ENCODE results near the gene DDRGK1.

DNA sequence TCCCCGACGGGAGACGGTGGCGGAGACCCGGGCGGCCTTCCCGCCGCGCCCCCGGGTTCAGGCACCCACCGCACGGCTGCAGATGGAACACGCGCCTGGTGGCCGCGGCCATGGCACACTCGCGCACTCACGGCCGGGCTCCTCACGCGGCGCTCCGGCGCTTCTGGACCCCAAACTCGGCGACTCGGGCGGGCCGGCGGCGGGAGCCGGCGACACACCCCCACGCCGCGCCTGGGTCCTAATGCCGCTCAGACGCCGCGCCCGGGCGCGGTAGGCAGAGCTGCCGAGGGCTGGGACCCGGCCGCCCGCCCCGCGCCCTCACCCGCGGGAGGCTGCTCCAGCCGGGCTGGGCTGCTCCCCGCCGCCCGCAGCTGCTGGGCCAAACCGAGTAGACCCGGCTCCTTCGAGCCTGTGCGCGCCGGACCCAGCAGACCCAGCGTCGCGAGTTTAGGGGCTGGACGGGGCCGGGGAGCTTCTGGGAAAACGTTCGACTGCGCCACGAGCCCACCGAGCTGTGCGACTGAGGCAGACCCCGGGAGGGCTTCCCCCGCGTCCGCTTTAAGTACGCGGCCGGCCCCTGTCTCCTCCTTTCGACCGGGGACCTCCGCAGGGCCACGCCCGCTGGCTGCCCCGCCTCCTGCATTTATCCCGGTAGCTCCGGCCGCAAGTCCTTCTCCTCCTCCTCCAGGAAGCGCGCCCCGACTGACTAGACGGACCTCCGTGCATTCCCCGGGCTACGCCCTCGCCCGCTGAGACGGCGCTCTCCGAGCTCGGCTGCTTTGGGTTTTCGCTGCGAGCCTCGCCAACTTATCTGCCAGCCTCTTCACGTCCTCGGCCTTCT is 34.8 kb upstream of the DDRGK1 start, which contains the start of gene SLC4A11:
- TF ChIP-seq POLR2AphosphoS5 (IDR thresholded peaks at IDR 0.05; ENCODE audit: low read depth, low read length), result no peak
- TF ChIP-seq, protein P1, sequence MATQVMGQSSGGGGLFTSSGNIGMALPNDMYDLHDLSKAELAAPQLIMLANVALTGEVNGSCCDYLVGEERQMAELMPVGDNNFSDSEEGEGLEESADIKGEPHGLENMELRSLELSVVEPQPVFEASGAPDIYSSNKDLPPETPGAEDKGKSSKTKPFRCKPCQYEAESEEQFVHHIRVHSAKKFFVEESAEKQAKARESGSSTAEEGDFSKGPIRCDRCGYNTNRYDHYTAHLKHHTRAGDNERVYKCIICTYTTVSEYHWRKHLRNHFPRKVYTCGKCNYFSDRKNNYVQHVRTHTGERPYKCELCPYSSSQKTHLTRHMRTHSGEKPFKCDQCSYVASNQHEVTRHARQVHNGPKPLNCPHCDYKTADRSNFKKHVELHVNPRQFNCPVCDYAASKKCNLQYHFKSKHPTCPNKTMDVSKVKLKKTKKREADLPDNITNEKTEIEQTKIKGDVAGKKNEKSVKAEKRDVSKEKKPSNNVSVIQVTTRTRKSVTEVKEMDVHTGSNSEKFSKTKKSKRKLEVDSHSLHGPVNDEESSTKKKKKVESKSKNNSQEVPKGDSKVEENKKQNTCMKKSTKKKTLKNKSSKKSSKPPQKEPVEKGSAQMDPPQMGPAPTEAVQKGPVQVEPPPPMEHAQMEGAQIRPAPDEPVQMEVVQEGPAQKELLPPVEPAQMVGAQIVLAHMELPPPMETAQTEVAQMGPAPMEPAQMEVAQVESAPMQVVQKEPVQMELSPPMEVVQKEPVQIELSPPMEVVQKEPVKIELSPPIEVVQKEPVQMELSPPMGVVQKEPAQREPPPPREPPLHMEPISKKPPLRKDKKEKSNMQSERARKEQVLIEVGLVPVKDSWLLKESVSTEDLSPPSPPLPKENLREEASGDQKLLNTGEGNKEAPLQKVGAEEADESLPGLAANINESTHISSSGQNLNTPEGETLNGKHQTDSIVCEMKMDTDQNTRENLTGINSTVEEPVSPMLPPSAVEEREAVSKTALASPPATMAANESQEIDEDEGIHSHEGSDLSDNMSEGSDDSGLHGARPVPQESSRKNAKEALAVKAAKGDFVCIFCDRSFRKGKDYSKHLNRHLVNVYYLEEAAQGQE (IDR thresholded peaks at IDR 0.05; ENCODE audit: insufficient read depth in 1 of 2, low read depth in 2 of 2, low read length in 2 of 2), result no peak

Data from PFSK-1 (cell line).